PC-3 (cell line): ENCODE results near the gene PARN. TPM values are rescaled to one million over a fixed set of nuclear protein-coding genes. Genes with fewer than 3 reads are reported as not detected.
"Not testable (repeated sequence)": the region's sequence is repeated elsewhere in the genome, so short reads cannot be mapped to it uniquely, and the experiment has no call there.

Source experiments
- ATAC-seq: fragments of 200-7000 bp; cut with Tn5 transposase; 2 replicates; pipeline ENCODE4 v1.9.1; 2020; ENCODE audit warnings: mild to moderate bottlenecking, moderate library complexity
- BruUV-seq: library from RNA; stranded (reverse); fragments of 400-500 nt; replicated peaks from 2 replicates; lab custom pipeline; 2021; lab: Mats Ljungman, UMichigan
- CTCF ChIA-PET: fragments of 300-600 bp; sonication (Branson Sonifier 250); formaldehyde crosslinking; loops from one replicate; lab custom pipeline; 2022; ENCODE audit warnings: antibody characterized with exemption; lab: Charles Lee
- POLR2A ChIA-PET: fragments of 300-600 bp; sonication (Branson Sonifier 250); formaldehyde crosslinking; loops from one replicate; lab custom pipeline; 2022; ENCODE audit warnings: antibody characterized with exemption; ENCODE audit not compliant: unreplicated experiment; lab: Charles Lee
- DNase-seq: peaks from one replicate; pipeline ENCODE4 v3.0.0-alpha.2; 2015
- H2AFZ ChIP-seq: fragments of 300-600 bp; sonication (generic); 2 replicates; pipeline ENCODE4 v1.6.0; 2016; ENCODE audit warnings: antibody characterized with exemption, low read length
- H3F3A ChIP-seq: fragments of 300-600 bp; sonication (generic); one replicate; pipeline ENCODE4 v1.6.0; 2017; ENCODE audit warnings: antibody characterized with exemption, low read length, control low read depth, mild to moderate bottlenecking; ENCODE audit not compliant: unreplicated experiment
- H3K27ac ChIP-seq: fragments of 300-600 bp; sonication (generic); 2 replicates; pipeline ENCODE4 v1.5.1; 2016; ENCODE audit warnings: mild to moderate bottlenecking, low read length
- H3K27me3 ChIP-seq: fragments of 300-600 bp; sonication (generic); 2 replicates; pipeline ENCODE4 v1.6.1; 2016; ENCODE audit warnings: low read length, mixed read lengths
- H3K36me3 ChIP-seq: fragments of 300-600 bp; sonication (generic); 2 replicates; pipeline ENCODE4 v1.6.1; 2016; ENCODE audit warnings: low read depth, mixed run types, low read length, mixed read lengths
- H3K4me1 ChIP-seq: fragments of 300-600 bp; sonication (generic); 2 replicates; pipeline ENCODE4 v1.5.1; 2016; ENCODE audit warnings: low read length; ENCODE audit not compliant: insufficient read depth
- H3K4me2 ChIP-seq: fragments of 300-600 bp; sonication (generic); 2 replicates; pipeline ENCODE4 v1.6.0; 2016; ENCODE audit warnings: low read length
- H3K4me3 ChIP-seq: fragments of 300-600 bp; sonication (generic); 2 replicates; pipeline ENCODE4 v1.5.1; 2016; ENCODE audit warnings: mild to moderate bottlenecking, low read length, mixed read lengths
- H3K79me2 ChIP-seq: fragments of 300-600 bp; sonication (generic); 2 replicates; pipeline ENCODE4 v1.6.1; 2017; ENCODE audit warnings: low read length, mixed read lengths
- H3K9ac ChIP-seq: fragments of 300-600 bp; sonication (generic); 2 replicates; pipeline ENCODE4 v1.6.0; 2016; ENCODE audit warnings: mild to moderate bottlenecking, low read length
- H3K9me2 ChIP-seq: fragments of 300-600 bp; sonication (generic); replicated peaks from 2 replicates; pipeline ENCODE4 v1.6.1; 2016; ENCODE audit warnings: mixed run types, low read length, mixed read lengths
- H3K9me3 ChIP-seq: fragments of 300-600 bp; sonication (generic); 2 replicates; pipeline ENCODE4 v1.6.1; 2016; ENCODE audit warnings: low read length, mixed read lengths
- H4K20me1 ChIP-seq: fragments of 300-600 bp; sonication (generic); 2 replicates; pipeline ENCODE4 v1.6.1; 2016; ENCODE audit warnings: low read length, mixed read lengths
- EZH2 ChIP-seq: fragments of 300-600 bp; sonication (generic); IDR thresholded peaks from one replicate; pipeline ENCODE4 v1.6.1; 2017; ENCODE audit warnings: antibody characterized with exemption, mild to moderate bottlenecking, low read length; ENCODE audit not compliant: unreplicated experiment
- EZH2phosphoT487 ChIP-seq: fragments of 300-600 bp; sonication (generic); IDR thresholded peaks from 2 replicates; pipeline ENCODE4 v1.6.1; 2018; ENCODE audit warnings: mild to moderate bottlenecking, antibody characterized with exemption, low read length, borderline replicate concordance
- intact Hi-C: fragments of 100-400 bp; cut with micrococcal nuclease; formaldehyde crosslinking; loops from 2 replicates; pipeline ENCODE4 v1.9.0; 2023
- total RNA-seq: library from RNA; depleted of rRNA; stranded (reverse); fragments of >200 nt; gene quantifications from 2 replicates; pipeline ENCODE4 v1.2.3, GENCODE V29; 2014
- TF ChIP-seq, protein P1 (sequence below): fragments of 300-600 bp; sonication (generic); conservative IDR thresholded peaks from 2 replicates; pipeline ENCODE4 v1.5.1; 2017; ENCODE audit warnings: antibody characterized with exemption, low read depth, mild to moderate bottlenecking, low read length

PARN gene
- total RNA-seq, 1 experiment from 2014 or later = 34.7 TPM

- intact Hi-C loops = no loop called here
- TSS peak; percentile 65 for BruUV-seq
- DNase-seq (peak; percentile 92), ATAC-seq (peak; percentile 73)
- Histone ChIP-seq H4K20me1 (peaks cover 12% of the 10 kb centered on the region; the same call in 1 of the 2 replicates), H3K4me2 (peak within 1 kb of the TSS; percentile 84), H3K79me2 (peaks cover 69% of the 10 kb centered on the region), H3K27ac (peak within 1 kb of the TSS; percentile 45), H3K4me3 (peak within 1 kb of the TSS; percentile 80), H3K36me3 (peaks cover 1% of the 10 kb centered on the region; the same call in 1 of the 2 replicates), H3K9me3 (no peaks in the 10 kb centered on the region), H3K27me3 (no peaks in the 10 kb centered on the region), H3K9me2 (no peaks in the 10 kb centered on the region), H3F3A (peaks cover 4% of the 10 kb centered on the region), H2AFZ (peak within 1 kb of the TSS; percentile 86), H3K4me1 (peaks cover 25% of the 10 kb centered on the region), H3K9ac (peak within 1 kb of the TSS; percentile 93)
- CTCF ChIA-PET = no interaction called here
- POLR2A ChIA-PET = interaction anchor here (0.6 kb wide), 1 partner anchor 50 kb away, joined by 3 read pairs; no protein-coding TSS in a partner anchor
- TF ChIP-seq, protein P1, sequence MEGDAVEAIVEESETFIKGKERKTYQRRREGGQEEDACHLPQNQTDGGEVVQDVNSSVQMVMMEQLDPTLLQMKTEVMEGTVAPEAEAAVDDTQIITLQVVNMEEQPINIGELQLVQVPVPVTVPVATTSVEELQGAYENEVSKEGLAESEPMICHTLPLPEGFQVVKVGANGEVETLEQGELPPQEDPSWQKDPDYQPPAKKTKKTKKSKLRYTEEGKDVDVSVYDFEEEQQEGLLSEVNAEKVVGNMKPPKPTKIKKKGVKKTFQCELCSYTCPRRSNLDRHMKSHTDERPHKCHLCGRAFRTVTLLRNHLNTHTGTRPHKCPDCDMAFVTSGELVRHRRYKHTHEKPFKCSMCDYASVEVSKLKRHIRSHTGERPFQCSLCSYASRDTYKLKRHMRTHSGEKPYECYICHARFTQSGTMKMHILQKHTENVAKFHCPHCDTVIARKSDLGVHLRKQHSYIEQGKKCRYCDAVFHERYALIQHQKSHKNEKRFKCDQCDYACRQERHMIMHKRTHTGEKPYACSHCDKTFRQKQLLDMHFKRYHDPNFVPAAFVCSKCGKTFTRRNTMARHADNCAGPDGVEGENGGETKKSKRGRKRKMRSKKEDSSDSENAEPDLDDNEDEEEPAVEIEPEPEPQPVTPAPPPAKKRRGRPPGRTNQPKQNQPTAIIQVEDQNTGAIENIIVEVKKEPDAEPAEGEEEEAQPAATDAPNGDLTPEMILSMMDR = no peak
- no peak for TF ChIP-seq EZH2phosphoT487
- no peak for TF ChIP-seq EZH2
Observed at GRCh38 chr16:14632693-14633569, 2.9 kb upstream of the PARN start, which contains the start of gene BFAR. TSS of gene BFAR (plus strand) at chr16:14632951. CDS start at chr16:14644347, 11,396 bp downstream.

DNA sequence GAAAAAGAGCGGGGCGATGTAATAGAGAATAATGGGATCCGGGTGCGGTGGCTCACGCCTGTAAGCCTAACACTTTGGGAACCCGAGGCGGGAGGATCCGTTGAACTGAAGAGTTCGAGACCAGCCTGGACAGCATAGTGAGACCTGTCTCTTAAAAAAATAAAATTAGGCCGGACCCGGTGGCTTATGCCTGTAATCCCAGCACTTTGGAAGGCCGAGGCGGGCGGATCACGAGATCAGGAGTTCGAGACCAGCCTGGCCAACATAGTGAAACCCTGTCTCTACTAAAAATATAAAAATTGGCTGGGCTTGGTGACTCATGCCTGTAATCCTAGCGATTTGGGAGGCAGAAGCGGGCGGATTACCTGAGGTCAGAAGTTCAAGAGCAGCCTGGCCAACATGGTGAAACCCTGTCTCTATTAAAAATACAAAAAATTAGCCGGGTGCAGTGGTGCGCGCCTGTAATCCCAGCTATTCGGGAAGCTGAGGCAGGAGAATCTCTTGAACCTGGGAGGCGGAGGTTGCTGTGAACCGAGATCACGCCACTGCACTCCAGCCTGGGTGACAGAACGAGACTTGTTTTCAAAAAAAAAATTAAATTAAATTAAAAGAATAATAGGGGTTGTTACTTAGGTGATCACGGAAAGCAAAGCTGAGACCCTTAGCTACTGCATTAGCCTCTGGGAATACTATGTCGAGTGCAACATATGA lies 715 bp upstream of the PARN start:
- intact Hi-C loops = not testable (repeated sequence)

GRCh38 chr16:14629612-14629918 lies 495 bp downstream of the PARN start:
- Histone ChIP-seq H3K9ac (peak overlapping the region; percentile 95), H3K79me2 (peaks cover 45% of the 10 kb centered on the region), H3K4me1 (peaks cover 22% of the 10 kb centered on the region), H3K9me3 (no peaks in the 10 kb centered on the region), H3K9me2 (no peaks in the 10 kb centered on the region), H2AFZ (peak overlapping the region; percentile 75), H3K4me2 (peak overlapping the region; percentile 81), H3K27ac (0 out of 2 replicates have a peak overlapping the region, but pooled peaks have one; percentile 26), H3K27me3 (no peaks in the 10 kb centered on the region), H3K4me3 (peak overlapping the region; percentile 84), H3F3A (peaks cover 4% of the 10 kb centered on the region), H4K20me1 (peaks cover 4% of the 10 kb centered on the region; the same call in 1 of the 2 replicates), H3K36me3 (peaks cover 6% of the 10 kb centered on the region)
- POLR2A ChIA-PET = no interaction called here
- BruUV-seq = no TSS peak
- DNase-seq (no peak), ATAC-seq (peak; percentile 2; the same call in 1 of the 2 replicates)
- intact Hi-C loops = no loop called here
- CTCF ChIA-PET = no interaction called here
- TF ChIP-seq, protein P1 = no peak
- TF ChIP-seq EZH2 = no peak
- TF ChIP-seq EZH2phosphoT487 = no peak

More for the DNA sequence above, 715 bp upstream of the PARN start:
- H3K9me3 ChIP-seq, H3K27me3 ChIP-seq, H3K9me2 ChIP-seq, DNase-seq, H3K36me3 ChIP-seq, ATAC-seq, CTCF ChIA-PET, H3F3A ChIP-seq, POLR2A ChIA-PET, BruUV-seq: not testable (repeated sequence)
- peaks cover 25% of the 10 kb centered on the region for H3K4me1 ChIP-seq
- H3K4me2 ChIP-seq = peak overlapping the region; percentile 81
- H3K27ac ChIP-seq = peak overlapping the region; percentile 68
- H4K20me1 ChIP-seq = peaks cover 12% of the 10 kb centered on the region; the same call in 1 of the 2 replicates
- H3K79me2 ChIP-seq = peaks cover 57% of the 10 kb centered on the region
- H3K9ac ChIP-seq = peak overlapping the region; percentile 95
- H3K4me3 ChIP-seq = peak overlapping the region; percentile 84; the same call in 1 of the 2 replicates
- peak overlapping the region; percentile 84 for H2AFZ ChIP-seq
